GM12892 (cell line): ENCODE data around the gene MOK.

Experiments used
- POLR2A ChIP-seq: IDR thresholded peaks from 2 replicates; pipeline ENCODE4 v1.6.1; 2011; ENCODE audit warnings: low read depth, low read length, control low read depth
- POLR2AphosphoS5 ChIP-seq: IDR thresholded peaks from 2 replicates; pipeline ENCODE4 v1.6.1; 2011; ENCODE audit warnings: low read depth, low read length, control low read depth

DNA sequence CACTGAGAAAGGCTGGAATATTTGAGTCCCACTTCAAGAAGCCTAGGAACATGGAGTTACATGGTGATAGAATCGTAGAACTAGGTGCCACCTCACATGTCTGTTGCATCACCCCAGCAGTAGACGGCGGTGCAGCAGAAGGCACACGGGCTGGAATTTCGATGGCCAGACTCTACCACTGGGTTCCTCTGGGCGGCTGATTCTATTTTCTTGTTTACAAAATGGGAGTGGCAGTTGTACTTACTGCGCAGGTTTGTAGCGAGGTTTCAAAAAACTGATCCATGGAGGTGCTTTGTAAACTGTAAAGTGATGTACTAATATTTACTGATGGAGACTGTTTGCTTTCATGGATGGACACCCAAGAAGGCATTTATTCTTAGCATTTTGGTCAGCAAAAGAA is 119.6 kb downstream of the MOK start:
- TF ChIP-seq POLR2AphosphoS5 (no peak), POLR2A (no peak)
